Measurements from ENCODE around the gene CBFB. TPM values are rescaled to one million over a fixed set of nuclear protein-coding genes. Genes with fewer than 3 reads are reported as not detected.
"Not testable (repeated sequence)": the region's sequence is repeated elsewhere in the genome, so short reads cannot be mapped to it uniquely, and the experiment has no call there.

Gene CBFB
- total RNA-seq, 4 donors from 2014 or later: 28.2 to 68.3 (median 46.6) TPM

- Histone ChIP-seq H3K27me3 (no peaks in the 10 kb centered on the region), H3K36me3 (peaks cover 44% of the 10 kb centered on the region), H3K27ac (no peak overlapping the region), H3K4me3 (no peak overlapping the region), H3K9me3 (no peaks in the 10 kb centered on the region), H3K4me1 (peaks cover 17% of the 10 kb centered on the region)
- WGBS: 89% methylated on average over 5 of the region's 5 CpGs
- no peak for TF ChIP-seq EP300 (IDR thresholded peaks at IDR 0.05)
- DNase-seq (ENCODE audit: low spot score in 2 of 2): peak in 1 of 2 donors; percentile 2
These were observed 91.1 kb downstream of the CBFB start for GRCh38 chr16:67120025-67120424.

- not testable (repeated sequence) for H3K27ac ChIP-seq, H3K4me1 ChIP-seq, H3K9me3 ChIP-seq, H3K4me3 ChIP-seq, H3K27me3 ChIP-seq
- 92% methylated on average over 5 of the region's 5 CpGs for WGBS
- DNase-seq (ENCODE audit: low spot score in 2 of 2): peak in 1 of 2 donors; percentile 7
- peaks cover 53% of the 10 kb centered on the region for H3K36me3 ChIP-seq
These were observed 93.8 kb downstream of the CBFB start for GRCh38 chr16:67122799-67123198.

GRCh38 chr16:67128417-67128816 is 99.5 kb downstream of the CBFB start:
- H3K4me1 ChIP-seq: no peaks in the 10 kb centered on the region
- H3K36me3 ChIP-seq: peaks cover 64% of the 10 kb centered on the region
- TF ChIP-seq EP300 (IDR thresholded peaks at IDR 0.05) (no peak), POLR2A (IDR thresholded peaks at IDR 0.05) (no peak), CTCF (IDR thresholded peaks at IDR 0.05) (no peak), POLR2AphosphoS5 (IDR thresholded peaks at IDR 0.05) (no peak)
- H3K9me3 ChIP-seq: no peaks in the 10 kb centered on the region
- no peak overlapping the region for H3K4me3 ChIP-seq
- H3K27ac ChIP-seq: no peak overlapping the region
- DNase-seq (ENCODE audit: low spot score in 2 of 2): no peak
- H3K27me3 ChIP-seq: no peaks in the 10 kb centered on the region

GRCh38 chr16:67128887-67129286 is 99.9 kb downstream of the CBFB start:
- no peak overlapping the region for H3K4me3 ChIP-seq
- no CpG with 5 or more reads among the region's 3 CpGs for WGBS
- H3K9me3 ChIP-seq: no peaks in the 10 kb centered on the region
- H3K27ac ChIP-seq: no peak overlapping the region
- H3K36me3 ChIP-seq: peaks cover 64% of the 10 kb centered on the region
- no peaks in the 10 kb centered on the region for H3K27me3 ChIP-seq
- no peak for DNase-seq (ENCODE audit: low spot score in 2 of 2)
- H3K4me1 ChIP-seq: no peaks in the 10 kb centered on the region
- TF ChIP-seq EP300 (IDR thresholded peaks at IDR 0.05) (no peak), POLR2A (IDR thresholded peaks at IDR 0.05) (no peak), CTCF (IDR thresholded peaks at IDR 0.05) (no peak), POLR2AphosphoS5 (IDR thresholded peaks at IDR 0.05) (no peak)

GRCh38 chr16:67129422-67129821 is 100.5 kb downstream of the CBFB start:
- DNase-seq (ENCODE audit: low spot score in 2 of 2): no peak
- Histone ChIP-seq H3K36me3 (peaks cover 64% of the 10 kb centered on the region), H3K27ac (no peak overlapping the region), H3K9me3 (no peaks in the 10 kb centered on the region), H3K27me3 (no peaks in the 10 kb centered on the region), H3K4me3 (no peak overlapping the region), H3K4me1 (no peaks in the 10 kb centered on the region)
- WGBS: 97% methylated on average over 3 of the region's 3 CpGs
- TF ChIP-seq POLR2AphosphoS5 (IDR thresholded peaks at IDR 0.05) (no peak), POLR2A (IDR thresholded peaks at IDR 0.05) (no peak), CTCF (IDR thresholded peaks at IDR 0.05) (no peak), EP300 (IDR thresholded peaks at IDR 0.05) (no peak)

- Histone ChIP-seq H3K27ac (no peak overlapping the region), H3K27me3 (no peaks in the 10 kb centered on the region), H3K9me3 (no peaks in the 10 kb centered on the region), H3K36me3 (peaks cover 91% of the 10 kb centered on the region), H3K4me3 (no peak overlapping the region), H3K4me1 (no peaks in the 10 kb centered on the region)
- no peak for TF ChIP-seq CTCF (IDR thresholded peaks at IDR 0.05)
- no peak for TF ChIP-seq POLR2AphosphoS5 (IDR thresholded peaks at IDR 0.05)
- no peak for TF ChIP-seq EP300 (IDR thresholded peaks at IDR 0.05)
- TF ChIP-seq POLR2A (IDR thresholded peaks at IDR 0.05): no peak
- no peak for DNase-seq (ENCODE audit: low spot score in 2 of 2)
- 54% methylated on average over 3 of the region's 3 CpGs for WGBS
These were observed 108.7 kb downstream of the CBFB start for GRCh38 chr16:67137605-67138004.

Data from suprapubic skin (tissue), 4 donors.